Activated naive CD4-positive, alpha-beta T cell treated with anti-CD3 and anti-CD28 coated beads, Interleukin-2, amount 50 U/mL, for 24 hours (primary cell): ENCODE data around the gene RBMY1B.
"Not testable (repeated sequence)": the region's sequence is repeated elsewhere in the genome, so short reads cannot be mapped to it uniquely, and the experiment has no call there.

Experiments
- H3K27ac Mint-ChIP-seq: one replicate; pipeline ENCODE4 v1.8.0; 2021; ENCODE audit warnings: mild to moderate bottlenecking, mixed read lengths
- H3K27me3 Mint-ChIP-seq: one replicate; pipeline ENCODE4 v1.8.0; 2021; ENCODE audit warnings: mixed read lengths
- H3K36me3 Mint-ChIP-seq: one replicate; pipeline ENCODE4 v1.8.0; 2021; ENCODE audit warnings: mixed read lengths
- H3K4me1 Mint-ChIP-seq: one replicate; pipeline ENCODE4 v1.8.0; 2021; ENCODE audit warnings: mixed read lengths
- H3K4me3 Mint-ChIP-seq: one replicate; pipeline ENCODE4 v1.8.0; 2021; ENCODE audit warnings: mild to moderate bottlenecking, mixed read lengths
- H3K9me3 Mint-ChIP-seq: one replicate; pipeline ENCODE4 v1.8.0; 2021; ENCODE audit warnings: mixed read lengths

RBMY1B gene

DNA sequence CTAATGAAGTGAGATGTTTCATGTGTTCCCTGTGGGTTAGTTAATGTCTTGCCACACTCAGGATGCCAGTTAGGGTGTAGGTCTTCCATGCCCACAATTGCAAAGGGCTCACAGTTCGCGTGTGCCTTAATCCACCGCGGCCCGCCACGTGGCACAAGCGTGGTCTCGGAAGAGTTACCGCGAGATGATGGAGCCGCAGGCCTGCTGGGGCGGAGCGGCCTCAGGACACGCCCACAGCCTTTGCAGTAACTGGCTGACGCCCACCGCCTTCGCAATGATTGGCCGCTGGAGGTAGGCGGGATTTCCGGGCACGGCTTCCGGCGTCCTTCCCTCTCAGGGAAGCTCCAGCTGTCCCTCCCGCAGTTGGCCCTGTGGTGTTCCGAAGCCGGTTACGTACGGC is at the start of gene RBMY1B:
RBMY1B (plus strand) TSS at position 301 of the 400 bp plus-strand sequence. CDS start 2,013 bp downstream, outside the sequence.
- H3K27ac Mint-ChIP-seq, H3K4me1 Mint-ChIP-seq, H3K9me3 Mint-ChIP-seq, H3K4me3 Mint-ChIP-seq, H3K27me3 Mint-ChIP-seq, H3K36me3 Mint-ChIP-seq: not testable (repeated sequence)

DNA sequence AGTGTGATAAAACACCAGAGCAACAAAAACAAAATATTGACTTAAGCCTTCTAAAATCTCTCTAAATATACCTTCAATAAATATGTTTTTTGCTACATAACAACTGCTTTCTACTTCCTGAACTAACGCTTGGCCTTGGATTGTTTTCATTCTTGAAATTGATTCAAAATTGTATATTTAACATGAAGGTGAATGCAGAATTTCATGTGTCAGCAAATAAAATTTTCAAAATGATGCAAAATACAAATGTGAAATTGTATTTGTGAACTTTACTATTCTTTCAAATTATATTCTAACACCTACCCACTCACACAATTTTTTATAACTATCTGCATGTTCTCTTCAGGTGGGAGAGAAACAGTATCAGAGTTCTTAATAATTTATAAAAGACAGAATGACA is 48.2 kb upstream of the RBMY1B start:
- not testable (repeated sequence) for H3K27ac Mint-ChIP-seq, H3K36me3 Mint-ChIP-seq, H3K4me1 Mint-ChIP-seq, H3K9me3 Mint-ChIP-seq, H3K27me3 Mint-ChIP-seq, H3K4me3 Mint-ChIP-seq

DNA sequence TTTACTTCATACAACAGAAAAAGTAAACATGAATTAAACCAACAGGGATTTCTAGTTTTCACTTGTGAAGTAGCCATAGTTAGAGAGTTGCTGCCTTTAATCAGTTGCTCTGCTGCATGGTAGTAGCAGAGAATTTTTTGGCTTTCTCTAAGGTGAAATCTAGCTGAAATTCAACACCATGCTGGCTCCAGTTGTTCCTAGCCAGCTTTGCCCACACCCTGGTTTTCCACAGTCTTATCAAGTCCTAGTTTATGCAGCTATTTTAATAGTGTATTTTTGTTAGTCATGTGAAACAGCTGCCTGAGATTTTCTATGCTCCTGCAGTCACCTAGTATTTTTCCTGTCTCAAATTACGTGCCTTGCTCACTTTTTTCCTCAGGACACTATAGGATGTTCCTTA is 28.2 kb upstream of the RBMY1B start:
- no peaks in the 10 kb centered on the region for H3K27me3 Mint-ChIP-seq
- no peak overlapping the region for H3K27ac Mint-ChIP-seq
- no peaks in the 10 kb centered on the region for H3K9me3 Mint-ChIP-seq
- H3K4me3 Mint-ChIP-seq, result no peak overlapping the region
- H3K4me1 Mint-ChIP-seq, result no peaks in the 10 kb centered on the region
- no peaks in the 10 kb centered on the region for H3K36me3 Mint-ChIP-seq

DNA sequence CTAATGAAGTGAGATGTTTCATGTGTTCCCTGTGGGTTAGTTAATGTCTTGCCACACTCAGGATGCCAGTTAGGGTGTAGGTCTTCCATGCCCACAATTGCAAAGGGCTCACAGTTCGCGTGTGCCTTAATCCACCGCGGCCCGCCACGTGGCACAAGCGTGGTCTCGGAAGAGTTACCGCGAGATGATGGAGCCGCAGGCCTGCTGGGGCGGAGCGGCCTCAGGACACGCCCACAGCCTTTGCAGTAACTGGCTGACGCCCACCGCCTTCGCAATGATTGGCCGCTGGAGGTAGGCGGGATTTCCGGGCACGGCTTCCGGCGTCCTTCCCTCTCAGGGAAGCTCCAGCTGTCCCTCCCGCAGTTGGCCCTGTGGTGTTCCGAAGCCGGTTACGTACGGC is 23.4 kb downstream of the RBMY1B start, which contains the start of gene RBMY1A1:
RBMY1A1 (plus strand) TSS at position 301 of the 400 bp plus-strand sequence. CDS start 2,013 bp downstream, outside the sequence.
- H3K27ac Mint-ChIP-seq, H3K27me3 Mint-ChIP-seq, H3K4me3 Mint-ChIP-seq, H3K4me1 Mint-ChIP-seq, H3K36me3 Mint-ChIP-seq, H3K9me3 Mint-ChIP-seq: not testable (repeated sequence)

DNA sequence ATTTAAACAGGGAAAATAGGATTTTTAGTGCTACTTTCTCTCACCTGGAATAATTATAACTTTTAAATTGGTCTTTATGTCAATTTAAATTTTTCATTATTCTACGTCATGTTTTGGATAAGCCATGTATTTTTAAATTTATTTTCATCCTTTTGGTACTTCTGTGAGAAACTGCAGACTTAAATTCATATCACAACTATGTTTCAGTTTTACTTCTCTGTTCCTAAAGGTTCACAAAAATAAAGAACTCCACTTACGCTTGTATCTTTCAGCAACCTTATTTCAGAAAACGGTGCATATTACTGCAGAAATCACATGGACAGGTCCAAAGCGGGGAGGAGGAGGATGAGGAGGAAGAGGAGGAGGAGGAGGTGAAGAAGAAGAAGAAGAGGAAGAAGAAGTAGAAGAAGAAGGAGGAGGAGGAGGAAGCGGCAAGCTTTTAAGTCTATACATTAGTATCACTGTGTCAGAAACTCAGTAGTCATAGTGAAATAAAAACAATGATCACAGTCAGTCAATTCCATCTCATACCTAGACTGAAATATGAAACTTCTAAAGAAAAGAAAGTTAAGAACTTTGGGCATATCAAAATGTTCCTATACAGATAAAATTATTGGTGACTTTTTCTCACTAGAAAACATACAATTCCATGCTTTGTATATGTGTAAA is 48.3 kb downstream of the RBMY1B start:
- not testable (repeated sequence) for H3K4me1 Mint-ChIP-seq, H3K36me3 Mint-ChIP-seq, H3K27me3 Mint-ChIP-seq, H3K4me3 Mint-ChIP-seq, H3K9me3 Mint-ChIP-seq, H3K27ac Mint-ChIP-seq
